IMR-90 (cell line): Measurements from ENCODE around the gene GPR15LG. TPM values are rescaled to one million over a fixed set of nuclear protein-coding genes. Genes with fewer than 3 reads are reported as not detected.

Experiments used
- ATAC-seq: fragments of 200-7000 bp; cut with Tn5 transposase; 2 replicates; pipeline ENCODE4 v1.9.1; 2020; ENCODE audit warnings: low read depth, mild to moderate bottlenecking, moderate library complexity
- BruUV-seq: library from RNA; stranded (reverse); fragments of 400-500 nt; replicated peaks from 2 replicates; lab custom pipeline; 2021; lab: Mats Ljungman, UMichigan
- CTCF ChIA-PET: fragments of 300-600 bp; formaldehyde crosslinking; extraction: SDS; loops from one replicate; lab custom pipeline; 2021; ENCODE audit warnings: antibody characterized with exemption; lab: Yijun Ruan, JAX
- POLR2A ChIA-PET: fragments of 300-600 bp; sonication (Branson Sonifier 250); formaldehyde crosslinking; loops from one replicate; lab custom pipeline; 2022; ENCODE audit warnings: antibody characterized with exemption; ENCODE audit not compliant: unreplicated experiment; lab: Charles Lee
- DNase-seq: peaks from one replicate; pipeline ENCODE4 v3.0.0; 2013
- H2AFZ ChIP-seq: replicated peaks from 2 replicates; pipeline ENCODE3; 2013; ENCODE audit warnings: low read length, mild to moderate bottlenecking; ENCODE audit not compliant: poor library complexity
- H2AK5ac ChIP-seq: 2 replicates; pipeline ENCODE4 v1.6.1; 2013; ENCODE audit warnings: low read depth, low read length, inconsistent platforms
- H2AK9ac ChIP-seq: replicated peaks from 2 replicates; pipeline ENCODE3; 2013; ENCODE audit warnings: mild to moderate bottlenecking, low read depth, low read length, moderate library complexity; ENCODE audit not compliant: poor library complexity
- H2BK120ac ChIP-seq: 2 replicates; pipeline ENCODE4 v1.6.1; 2013; ENCODE audit warnings: low read depth, low read length, inconsistent platforms
- H2BK15ac ChIP-seq: 3 replicates; pipeline ENCODE4 v1.6.1; 2013; ENCODE audit warnings: low read depth, low read length, inconsistent platforms
- H2BK20ac ChIP-seq: 2 replicates; pipeline ENCODE4 v1.6.1; 2013; ENCODE audit warnings: low read depth, mild to moderate bottlenecking, inconsistent platforms, low read length, moderate library complexity
- H2BK5ac ChIP-seq: 2 replicates; pipeline ENCODE4 v1.6.1; 2013; ENCODE audit warnings: mild to moderate bottlenecking, low read depth, low read length, inconsistent platforms; ENCODE audit not compliant: poor library complexity, severe bottlenecking
- H3K14ac ChIP-seq: replicated peaks from 2 replicates; pipeline ENCODE4 v1.6.1; 2013; ENCODE audit warnings: low read depth, low read length, inconsistent platforms
- H3K18ac ChIP-seq: 2 replicates; pipeline ENCODE4 v1.6.1; 2013; ENCODE audit warnings: low read depth, low read length, control low read depth
- H3K23ac ChIP-seq: 2 replicates; pipeline ENCODE4 v1.6.1; 2013; ENCODE audit warnings: low read depth, low read length, inconsistent platforms
- H3K27ac ChIP-seq: 2 replicates; pipeline ENCODE4 v1.5.1; 2013; ENCODE audit warnings: mild to moderate bottlenecking, control low read depth, low read length; ENCODE audit not compliant: insufficient read depth
- H3K27me3 ChIP-seq: 2 replicates; pipeline ENCODE4 v1.6.1; 2013; ENCODE audit warnings: low read length; ENCODE audit not compliant: control insufficient read depth, insufficient read depth
- H3K36me3 ChIP-seq: 2 replicates; pipeline ENCODE4 v1.6.1; 2013; ENCODE audit warnings: low read length, mixed read lengths; ENCODE audit not compliant: control insufficient read depth, insufficient read depth
- H3K4ac ChIP-seq: 2 replicates; pipeline ENCODE4 v1.6.1; 2013; ENCODE audit warnings: low read depth, low read length, inconsistent platforms
- H3K4me1 ChIP-seq: 2 replicates; pipeline ENCODE4 v1.6.1; 2013; ENCODE audit warnings: low read length, mixed read lengths; ENCODE audit not compliant: control insufficient read depth, insufficient read depth
- H3K4me2 ChIP-seq: 2 replicates; pipeline ENCODE4 v1.6.1; 2013; ENCODE audit warnings: low read depth, mild to moderate bottlenecking, control low read depth, low read length, moderate library complexity
- H3K4me3 ChIP-seq: 2 replicates; pipeline ENCODE4 v1.5.1; 2013; ENCODE audit warnings: low read depth, mild to moderate bottlenecking, control low read depth, low read length, moderate library complexity; ENCODE audit not compliant: insufficient read depth
- H3K56ac ChIP-seq: 2 replicates; pipeline ENCODE4 v1.6.1; 2013; ENCODE audit warnings: low read length, inconsistent platforms; ENCODE audit not compliant: insufficient read depth; ENCODE audit errors: extremely low read depth
- H3K79me1 ChIP-seq, 2 experiments: 2 replicates each; pipeline ENCODE4 v1.6.1; 2013; ENCODE audit warnings: low read length in 2 of 2, inconsistent platforms in 1 of 2, low read depth in 1 of 2
- H3K9ac ChIP-seq: 2 replicates; pipeline ENCODE4 v1.6.1; 2013; ENCODE audit warnings: low read depth, low read length, control low read depth
- H3K9me1 ChIP-seq: 2 replicates; pipeline ENCODE4 v1.6.1; 2013; ENCODE audit warnings: low read length, inconsistent platforms; ENCODE audit not compliant: insufficient read depth
- H3K9me3 ChIP-seq: 2 replicates; pipeline ENCODE4 v1.6.1; 2013; ENCODE audit warnings: low read length; ENCODE audit not compliant: control insufficient read depth, insufficient read depth
- H4K20me1 ChIP-seq: 2 replicates; pipeline ENCODE4 v1.6.1; 2013; ENCODE audit warnings: low read length, inconsistent platforms; ENCODE audit not compliant: insufficient read depth
- H4K5ac ChIP-seq: 2 replicates; pipeline ENCODE4 v1.6.1; 2013; ENCODE audit warnings: mild to moderate bottlenecking, low read depth, low read length, control low read depth
- H4K8ac ChIP-seq, 2 experiments: 2 replicates each; pipeline ENCODE4 v1.6.1; 2013; ENCODE audit warnings: low read depth in 2 of 2, low read length in 2 of 2, control low read depth in 1 of 2, inconsistent platforms in 1 of 2
- H4K91ac ChIP-seq: 2 replicates; pipeline ENCODE4 v1.6.1; 2013; ENCODE audit warnings: low read depth, low read length, inconsistent platforms; ENCODE audit not compliant: insufficient read depth
- CHD1 ChIP-seq: IDR thresholded peaks from 2 replicates; pipeline ENCODE4 v1.6.1; 2012; ENCODE audit warnings: low read depth, low read length, improper control_type of control experiment
- CTCF ChIP-seq: conservative IDR thresholded peaks from 2 replicates; pipeline ENCODE4 v1.5.1; 2012; ENCODE audit warnings: mild to moderate bottlenecking, low read depth, low read length, improper control_type of control experiment
- MAFK ChIP-seq: IDR thresholded peaks from 2 replicates; pipeline ENCODE4 v1.6.1; 2012; ENCODE audit warnings: low read depth, low read length, improper control_type of control experiment
- MXI1 ChIP-seq: IDR thresholded peaks from 2 replicates; pipeline ENCODE4 v1.6.1; 2012; ENCODE audit warnings: low read depth, mild to moderate bottlenecking, low read length, moderate library complexity, borderline replicate concordance
- WGBS, 2 experiments: methylation state at CpG; one replicate each; pipeline versions ENCODE4 v1.1.5 to v1.1.7; 2013; ENCODE audit warnings: missing lambda C conversion rate in 2 of 2; ENCODE audit not compliant: insufficient read length in 1 of 2; ENCODE audit errors: extremely low coverage in 2 of 2; 5-methylcytosine and 5-hydroxymethylcytosine counted together
- dilution Hi-C: fragments of 300-500 bp; cut with HindIII; formaldehyde crosslinking; loops from one replicate; pipeline ENCODE4 v1.14.3; 2018; ENCODE audit warnings: low sequenced_read_pairs; ENCODE audit not compliant: unreplicated experiment
- in situ Hi-C: fragments of 300-500 bp; cut with MboI; formaldehyde crosslinking; loops from 3 replicates; pipeline ENCODE4 v1.14.3; 2019; ENCODE audit warnings: low sequenced_read_pairs, inconsistent platforms, mixed read lengths
- intact Hi-C: fragments of 100-400 bp; cut with micrococcal nuclease; formaldehyde crosslinking; loops from 2 replicates; pipeline ENCODE4 v1.10.0; 2022
- polyA plus RNA-seq, 3 experiments: library from polyadenylated mRNA; depleted of rRNA; stranded (reverse); fragments of >200 nt; gene quantifications; 2 replicates each; pipeline ENCODE4 v1.2.3, GENCODE V29; 2012; ENCODE audit warnings: low replicate concordance in 1 of 3
- total RNA-seq: library from RNA; depleted of rRNA; stranded (reverse); fragments of >200 nt; gene quantifications from 2 replicates; pipeline ENCODE4 v1.2.3, GENCODE V29; 2012

GPR15LG gene
- total and polyA plus RNA-seq, 2 of the 4 experiments (the other 2 are of a cell fraction) = not detected

- TF ChIP-seq CTCF = no peak
Observed at GRCh38 chr10:84196083-84196482, 22.5 kb downstream of the GPR15LG start (continued).

- peaks cover 49% of the 10 kb centered on the region for H3K27me3 ChIP-seq
- H3K4me2 ChIP-seq = no peak overlapping the region
- H3K36me3 ChIP-seq = no peaks in the 10 kb centered on the region
- no peak overlapping the region for H2BK5ac ChIP-seq
- BruUV-seq = no TSS peak
- dilution Hi-C loops = no loop called here
- no peak overlapping the region for H3K4ac ChIP-seq
- H3K4me3 ChIP-seq = no peak overlapping the region
- ATAC-seq (no peak), DNase-seq (no peak)
- no peak overlapping the region for H4K91ac ChIP-seq
- H3K79me1 ChIP-seq = no peaks in the 10 kb centered on the region
- H2BK15ac ChIP-seq = no peak overlapping the region
- H3K56ac ChIP-seq = no peak overlapping the region
- H3K18ac ChIP-seq = no peak overlapping the region
- TF ChIP-seq MXI1 (no peak), MAFK (no peak), CHD1 (no peak)
- H4K8ac ChIP-seq = no peak overlapping the region
- no peaks in the 10 kb centered on the region for H3K9me1 ChIP-seq
- H3K27ac ChIP-seq = no peak overlapping the region
- H4K20me1 ChIP-seq = no peaks in the 10 kb centered on the region
- H2AK9ac ChIP-seq = no peak overlapping the region
- H4K5ac ChIP-seq = no peak overlapping the region
- H2AFZ ChIP-seq = no peak overlapping the region
- H3K23ac ChIP-seq = no peak overlapping the region
- ChIA-PET CTCF (interaction anchor here (0.6 kb wide), 1 partner anchor 443 kb away, joined by 3 read pairs; no protein-coding TSS in a partner anchor), POLR2A (no interaction called here)
- peaks cover 2% of the 10 kb centered on the region; the same call in 1 of the 2 replicates for H3K4me1 ChIP-seq
- H2BK20ac ChIP-seq = no peak overlapping the region
- WGBS, 2 experiments = no CpG with 5 or more reads among the region's 5 CpGs
- no peak overlapping the region for H2BK120ac ChIP-seq
- H3K9ac ChIP-seq = no peak overlapping the region
- no peak overlapping the region for H2AK5ac ChIP-seq
- no peak overlapping the region for H3K14ac ChIP-seq
- intact Hi-C loops = no loop called here
- in situ Hi-C loops = no loop called here
- no peaks in the 10 kb centered on the region for H3K9me3 ChIP-seq
Observed at GRCh38 chr10:84196941-84197340, 23.3 kb downstream of the GPR15LG start.
